Middle frontal gyrus (tissue), 1 donor: ENCODE data around the gene DUS1L.
"Not testable (repeated sequence)": the region's sequence is repeated elsewhere in the genome, so short reads cannot be mapped to it uniquely, and the experiment has no call there.

ENCODE experiments used
- DNase-seq: peaks from one replicate; pipeline ENCODE4 v3.0.0-alpha.2; 2015; ENCODE audit warnings: low spot score; ENCODE audit errors: extremely low spot score

DUS1L gene

DNA sequence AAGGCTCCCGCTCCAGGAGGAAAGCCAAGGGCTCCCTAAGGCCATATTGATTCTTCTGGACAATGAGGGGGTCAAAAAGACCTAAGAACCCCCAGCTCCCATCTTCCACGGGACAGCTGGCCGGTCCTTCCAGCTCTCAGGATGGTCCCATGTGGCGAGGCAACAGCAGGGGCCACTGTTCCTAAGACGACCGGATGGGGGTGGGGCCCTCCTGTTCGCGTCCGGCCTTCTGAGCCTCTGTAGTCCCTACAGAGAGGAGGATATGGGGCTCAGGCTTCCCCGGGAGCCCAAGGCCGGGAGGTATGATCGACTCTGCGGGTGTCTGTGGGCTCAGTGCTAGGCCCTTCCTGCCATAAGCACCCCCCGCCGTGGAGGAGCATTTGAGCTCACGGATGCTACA lies 22.1 kb downstream of the DUS1L start:
- no peak for DNase-seq

DNA sequence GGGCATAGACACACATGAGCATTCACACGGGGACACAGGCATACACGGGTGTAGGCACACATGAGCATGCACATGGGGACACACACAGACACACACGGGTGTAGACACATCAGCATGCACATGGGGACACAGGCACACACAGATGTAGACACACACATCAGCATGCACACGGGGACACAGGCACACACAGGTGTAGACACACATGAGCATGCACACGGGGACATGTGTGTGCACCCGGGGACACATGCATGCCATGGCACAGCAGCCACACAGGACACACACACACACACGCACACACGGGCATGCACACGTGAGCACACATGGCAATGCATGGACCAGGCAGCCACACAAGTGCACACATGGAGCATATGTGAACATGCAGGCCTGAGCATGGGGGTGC lies 23.0 kb downstream of the DUS1L start:
- no peak for DNase-seq

DNA sequence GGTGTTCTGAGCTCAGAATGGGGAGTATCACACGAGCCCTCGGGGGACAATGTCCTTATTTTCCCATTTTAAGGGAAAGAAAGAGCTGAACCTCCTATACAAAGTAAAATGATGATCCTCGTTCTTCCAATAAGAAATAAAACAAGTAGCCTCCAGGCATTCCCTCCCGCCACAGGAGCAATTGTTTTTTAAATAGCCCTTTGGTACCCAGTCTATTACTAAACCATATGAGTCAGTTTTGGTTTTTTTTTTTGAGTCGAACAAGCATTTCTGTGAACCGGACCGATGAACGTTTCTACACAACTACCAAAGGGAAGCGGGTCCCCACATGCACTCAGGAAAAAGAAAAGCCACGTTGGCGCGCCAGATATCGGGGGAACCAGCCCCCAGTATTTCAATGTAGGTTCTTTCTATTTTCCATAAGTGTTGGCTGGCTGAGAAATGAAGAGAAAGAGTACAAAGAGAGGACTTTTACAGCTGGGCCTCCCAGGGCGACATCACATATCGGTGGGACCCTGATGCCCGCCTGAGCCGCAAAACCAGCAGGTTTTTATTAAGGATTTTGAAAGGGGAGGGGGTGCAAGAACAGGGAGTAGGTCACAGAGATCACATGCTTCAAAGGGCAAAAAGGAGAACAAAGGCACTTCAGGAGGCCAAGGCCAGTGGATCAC lies 24.3 kb downstream of the DUS1L start:
- DNase-seq: no peak

DNA sequence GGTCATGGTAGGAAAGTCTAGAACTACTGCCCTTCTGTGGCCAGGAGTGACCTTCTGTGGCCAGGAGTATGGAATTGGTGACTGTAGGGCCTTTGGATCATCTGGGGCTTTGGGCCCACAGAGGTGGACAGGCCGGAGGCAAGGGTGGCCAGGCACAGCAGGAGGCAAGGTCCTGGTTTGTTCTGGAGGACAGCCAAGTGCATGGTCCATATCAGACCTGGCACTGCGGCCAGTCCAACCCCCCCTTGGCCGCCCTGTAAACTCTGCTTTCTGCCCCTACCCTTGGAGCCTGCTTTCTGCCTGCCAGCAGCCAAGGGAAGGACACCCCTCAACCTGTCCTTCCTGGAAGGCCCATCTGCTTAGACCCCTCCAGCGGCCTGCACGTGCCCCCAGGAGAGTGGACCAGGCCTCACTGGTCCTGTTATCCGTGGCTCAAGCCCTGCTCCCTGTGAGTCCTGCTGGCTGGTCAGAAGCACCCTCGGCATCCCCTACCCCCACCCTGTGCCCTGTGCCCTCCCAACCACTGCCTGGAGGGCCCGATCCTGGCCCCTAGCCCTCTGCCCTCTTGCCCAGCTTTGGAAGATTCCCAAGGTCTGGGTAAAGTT lies 25.8 kb downstream of the DUS1L start:
- no peak for DNase-seq

DNA sequence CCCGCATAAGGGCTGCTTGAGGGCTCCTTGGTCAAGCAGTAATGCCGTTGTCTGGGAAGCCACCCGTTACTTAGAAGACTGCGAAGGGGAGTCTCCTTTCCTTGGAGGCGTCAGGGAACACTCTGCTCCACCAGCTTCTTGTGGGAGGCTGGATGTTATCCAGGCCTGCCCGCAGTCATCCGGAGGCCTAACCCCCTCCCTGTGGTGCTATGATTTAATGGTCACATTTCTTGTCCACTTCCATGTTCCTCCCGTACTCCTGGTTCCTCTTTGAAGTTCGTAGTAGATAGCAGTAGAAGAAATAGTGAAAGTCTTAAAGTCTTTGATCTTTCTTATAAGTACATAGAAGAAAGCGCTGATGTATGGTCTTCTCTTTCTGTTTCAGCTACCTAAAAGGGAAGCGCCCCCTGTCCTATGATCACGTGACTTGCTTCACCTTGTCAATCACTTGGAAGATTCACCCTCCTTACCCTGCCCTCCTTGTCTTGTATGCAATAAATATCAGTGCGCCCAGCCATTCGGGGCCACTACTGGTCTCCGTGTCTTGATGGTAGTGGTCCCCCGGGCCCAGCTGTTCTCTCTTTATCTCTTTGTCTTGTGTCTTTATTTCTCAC lies 26.7 kb downstream of the DUS1L start:
- DNase-seq: not testable (repeated sequence)

DNA sequence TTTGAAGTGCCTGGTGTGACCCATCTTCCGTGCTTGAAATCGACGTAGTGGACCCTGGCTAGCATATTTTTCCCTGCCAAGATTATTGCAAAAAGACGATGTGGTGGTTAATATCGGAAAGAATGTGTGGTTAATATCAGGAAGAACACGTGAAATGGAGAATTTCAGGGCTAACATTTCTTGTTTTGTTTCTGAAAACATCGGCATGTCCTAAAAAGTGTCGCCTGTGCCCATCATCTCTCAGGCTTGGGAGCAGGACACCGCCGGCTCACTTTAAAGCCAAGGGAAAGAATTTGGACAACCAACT lies 27.8 kb downstream of the DUS1L start:
- no peak for DNase-seq

DNA sequence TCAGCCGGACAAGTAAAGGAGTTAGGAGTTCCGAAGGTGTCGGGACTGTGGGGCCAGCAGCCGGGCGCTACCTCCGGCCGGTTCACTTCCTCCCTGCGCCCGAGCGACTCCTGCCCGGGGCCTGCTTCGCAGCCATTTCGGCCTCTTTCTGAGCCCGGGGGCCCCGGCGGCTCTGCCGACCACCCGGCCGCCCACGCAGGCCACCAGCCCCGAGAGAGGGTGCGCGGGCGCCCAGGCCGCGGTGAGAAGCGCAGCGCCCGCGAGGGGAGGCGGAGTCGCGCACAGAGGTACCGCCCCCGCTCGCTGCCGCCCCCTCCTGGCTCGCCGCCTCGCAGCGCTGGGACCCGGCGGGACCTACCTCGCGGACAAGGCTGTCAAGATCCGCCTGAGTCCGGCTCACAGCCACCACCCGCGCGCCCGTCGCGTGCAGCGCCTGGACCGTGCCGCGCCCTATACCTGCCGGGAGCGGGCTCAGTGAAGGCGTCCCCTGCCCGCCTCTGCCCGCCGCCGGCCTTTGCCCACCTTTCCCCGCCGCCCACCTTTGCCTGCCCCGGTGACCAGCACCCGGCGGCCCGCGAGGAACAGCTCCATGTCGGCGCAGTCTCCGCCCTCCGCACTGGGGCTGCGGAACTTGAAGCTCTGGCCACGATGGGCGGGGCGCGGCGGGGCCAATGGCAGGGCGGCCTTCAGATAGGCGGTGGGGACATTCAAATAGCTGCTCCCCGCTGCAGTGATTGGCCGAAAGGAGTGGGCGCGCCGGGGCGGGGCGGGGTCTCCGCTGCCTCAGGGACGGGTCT lies 28.3 kb downstream of the DUS1L start, which contains the start of gene DCXR:
DCXR (minus strand) TSS at position 606 of the 797 bp plus-strand sequence; CDS start at position 591, 15 bp downstream.
- DNase-seq: peak; percentile 84

DNA sequence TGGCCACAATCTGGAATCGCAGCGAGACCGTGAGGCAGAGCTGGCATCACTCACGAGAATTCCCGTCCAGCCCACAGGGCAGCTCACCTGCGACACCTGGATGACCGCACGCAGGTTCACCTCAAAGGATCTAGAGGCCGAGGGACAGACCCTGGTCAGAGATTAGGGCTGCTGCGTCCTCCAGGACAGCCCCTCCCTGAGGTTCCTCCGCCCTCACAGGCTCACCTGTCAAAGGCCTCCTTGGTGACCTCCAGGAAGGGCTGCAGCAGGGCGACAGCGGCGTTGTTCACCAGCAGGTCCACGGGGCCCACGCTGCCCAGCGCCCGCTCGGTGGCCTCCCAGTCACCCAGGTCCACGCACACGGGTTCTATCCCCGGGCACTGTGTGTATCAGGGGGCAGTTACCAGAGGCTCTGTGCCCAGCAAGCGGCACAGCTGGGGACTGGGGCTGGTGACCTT lies 28.9 kb downstream of the DUS1L start:
- DNase-seq: no peak

DNA sequence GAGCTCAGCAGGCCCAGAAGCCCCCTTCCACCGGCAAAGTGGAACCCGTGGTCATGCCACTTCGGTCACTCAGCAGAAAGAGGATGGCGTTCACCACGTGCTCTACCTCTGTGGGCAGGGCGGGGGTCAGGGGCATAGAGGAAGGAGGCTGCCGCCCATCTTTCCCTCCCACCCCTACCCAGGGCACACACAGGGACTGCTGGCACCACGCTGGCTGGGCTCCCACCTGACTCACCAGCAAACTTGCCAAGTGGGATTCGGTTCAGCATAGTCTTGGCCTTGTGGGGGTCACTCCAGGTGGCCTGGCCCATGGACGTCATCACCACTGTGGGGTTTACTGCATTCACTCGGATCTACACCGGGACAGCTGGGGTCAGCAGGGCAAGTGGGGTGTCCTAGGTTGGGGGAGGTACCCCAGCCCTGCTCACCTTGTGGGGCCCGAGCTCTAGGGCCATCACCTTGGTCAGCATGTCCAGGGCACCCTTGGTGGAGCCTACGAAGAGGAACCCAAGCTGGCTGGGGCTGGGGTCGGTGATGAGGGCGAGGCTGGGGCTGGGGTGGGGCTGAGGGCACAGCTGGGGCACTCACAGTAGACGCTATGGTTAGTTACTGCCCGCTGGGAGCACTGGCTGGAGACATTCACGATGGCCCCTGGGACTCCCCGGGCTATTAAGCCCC lies 29.5 kb downstream of the DUS1L start:
- no peak for DNase-seq

DNA sequence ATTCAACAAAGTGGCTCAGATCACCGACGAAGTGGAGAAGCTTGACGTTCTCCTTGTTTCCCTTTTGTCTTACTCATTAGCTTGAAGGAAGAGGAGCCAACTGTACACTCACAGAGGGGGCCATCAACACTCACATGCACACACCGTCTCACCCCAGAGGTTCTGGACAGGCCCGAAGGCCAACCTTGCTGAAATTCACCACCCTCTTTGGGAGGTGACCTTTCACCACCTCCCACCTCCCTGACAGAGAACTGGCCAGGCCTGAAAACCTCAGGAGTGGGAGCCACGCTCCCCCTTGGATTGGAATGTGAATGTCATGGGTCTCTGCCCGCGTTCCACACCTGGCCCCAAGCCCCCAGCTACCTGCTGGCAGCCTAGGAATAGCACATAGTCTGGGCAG lies 30.1 kb downstream of the DUS1L start:
- no peak for DNase-seq

DNA sequence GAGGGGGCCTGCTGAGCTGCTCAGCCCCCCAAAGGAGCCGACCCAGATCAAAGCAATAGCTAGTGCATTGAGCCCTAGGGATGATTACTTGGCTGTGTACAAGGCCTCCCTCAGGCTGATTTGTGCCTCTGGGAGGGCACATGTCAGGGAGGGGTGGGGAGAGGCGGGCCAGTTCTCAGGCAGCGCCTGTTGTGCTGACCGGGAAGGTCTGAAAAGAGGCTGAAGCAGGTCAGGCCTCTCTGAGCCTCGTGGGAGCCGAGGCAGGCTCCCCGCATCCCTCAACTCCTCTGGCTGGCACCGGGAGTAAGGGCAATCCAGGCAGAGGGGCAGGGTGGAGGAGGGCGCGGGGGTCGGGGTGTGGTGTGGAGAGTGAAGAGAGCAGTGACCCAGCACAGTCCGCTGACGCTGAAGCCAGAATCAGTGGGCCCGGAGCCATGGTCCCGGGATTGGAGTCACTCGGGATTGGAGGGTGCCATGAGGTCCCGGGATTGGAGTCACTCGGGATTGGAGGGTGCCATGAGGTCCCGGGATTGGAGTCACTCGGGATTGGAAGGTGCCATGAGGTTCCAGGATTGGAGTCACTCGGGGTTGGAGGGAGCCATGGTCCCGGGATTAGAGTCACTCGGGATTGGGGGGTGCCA lies 31.1 kb downstream of the DUS1L start:
- DNase-seq: no peak

DNA sequence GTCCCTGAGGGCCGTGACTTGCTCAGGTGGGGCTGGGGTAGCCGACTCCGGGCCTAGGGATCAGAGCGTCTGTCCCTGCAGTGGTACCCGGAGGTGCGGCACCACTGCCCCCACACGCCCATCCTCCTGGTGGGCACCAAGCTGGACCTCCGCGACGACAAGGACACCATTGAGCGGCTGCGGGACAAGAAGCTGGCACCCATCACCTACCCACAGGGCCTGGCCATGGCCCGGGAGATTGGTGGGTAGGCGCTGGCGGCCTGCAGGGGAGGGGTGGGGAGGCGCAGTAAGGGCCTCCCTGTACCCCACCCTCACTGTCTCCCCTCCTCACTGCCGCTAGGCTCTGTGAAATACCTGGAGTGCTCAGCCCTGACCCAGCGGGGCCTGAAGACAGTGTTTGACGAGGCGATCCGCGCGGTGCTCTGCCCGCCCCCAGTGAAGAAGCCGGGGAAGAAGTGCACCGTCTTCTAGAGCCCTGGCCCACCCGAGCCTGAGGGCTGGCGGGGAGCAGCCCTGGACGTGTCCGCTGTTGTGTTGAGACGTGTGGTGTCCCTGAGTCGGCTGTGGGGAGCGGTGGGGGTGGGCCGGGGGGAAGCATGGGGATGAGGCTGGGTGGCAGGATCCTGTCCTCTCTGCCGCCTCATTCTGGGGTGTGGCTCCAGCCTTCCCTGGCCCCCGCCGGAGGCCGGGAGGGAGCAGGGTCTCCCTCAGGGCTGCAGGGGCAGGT lies 32.1 kb downstream of the DUS1L start:
- DNase-seq: no peak

DNA sequence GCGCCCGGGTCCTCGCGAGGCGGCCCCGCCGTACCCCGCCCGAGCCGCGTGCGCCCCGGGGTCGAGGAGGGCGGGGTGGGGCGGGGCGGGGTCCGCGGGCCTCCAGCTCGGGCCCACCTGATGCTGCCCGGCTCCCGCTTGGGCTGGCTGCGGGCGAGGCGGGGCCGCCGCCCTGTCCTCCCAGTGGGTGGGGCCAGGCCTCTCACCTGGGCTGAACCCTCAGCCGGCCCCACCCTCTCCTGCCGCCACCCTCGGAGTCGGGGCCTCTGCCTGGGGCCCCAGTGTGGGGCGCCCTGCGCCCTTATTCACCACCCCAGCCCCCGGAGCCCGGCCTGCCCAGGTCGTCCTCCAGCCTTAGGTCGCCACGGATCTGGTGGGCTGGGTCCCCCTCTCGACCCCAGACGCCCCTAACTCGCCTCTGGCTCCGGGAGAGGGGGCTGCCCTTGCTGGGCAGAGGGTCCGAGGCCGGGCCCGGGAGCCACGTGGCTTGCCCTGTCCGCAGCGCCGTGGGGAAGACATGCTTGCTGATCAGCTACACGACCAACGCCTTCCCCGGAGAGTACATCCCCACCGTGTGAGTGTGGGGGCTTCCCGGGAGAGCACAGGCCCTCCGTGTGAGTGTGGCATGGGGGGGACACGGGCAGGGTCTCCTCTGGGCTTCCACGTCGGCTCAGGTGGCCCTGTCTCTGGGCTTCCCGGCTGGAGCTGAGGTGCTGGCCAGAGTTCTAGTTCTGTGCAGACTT lies 33.5 kb downstream of the DUS1L start:
- no peak for DNase-seq

DNA sequence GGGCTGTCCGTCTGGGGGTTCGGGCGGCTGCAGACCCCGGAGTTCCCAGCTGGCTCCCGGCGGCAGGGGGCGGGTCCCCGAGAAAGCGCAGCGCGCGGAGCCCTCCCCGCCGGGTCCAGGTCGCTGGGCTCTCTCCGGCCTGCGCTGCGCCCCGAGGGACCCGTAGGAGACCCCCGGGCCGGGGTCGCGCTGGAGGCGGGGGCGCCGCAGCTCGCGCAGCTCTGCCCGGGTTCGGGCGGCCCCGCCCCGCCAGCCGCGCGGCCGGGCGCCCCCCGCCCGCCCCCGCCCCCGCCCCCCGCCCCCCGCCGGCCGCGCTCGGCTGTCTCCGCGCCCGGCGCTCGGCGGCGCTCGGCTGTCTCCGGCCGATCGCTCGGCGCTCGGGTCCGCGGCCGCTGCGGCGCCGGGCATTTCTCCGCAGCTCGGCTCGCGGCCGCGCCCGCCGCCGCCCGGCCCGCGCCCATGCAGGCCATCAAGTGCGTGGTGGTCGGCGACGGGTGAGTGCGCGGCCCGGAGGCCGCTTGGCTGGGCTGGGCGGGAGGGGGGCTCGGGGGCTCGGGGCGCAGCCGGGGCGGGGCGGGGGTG lies 34.2 kb downstream of the DUS1L start, which contains the start of gene RAC3:
RAC3 (plus strand) TSS at position 376 of the 582 bp plus-strand sequence; CDS start at position 460, 84 bp downstream.
- DNase-seq: no peak

DNA sequence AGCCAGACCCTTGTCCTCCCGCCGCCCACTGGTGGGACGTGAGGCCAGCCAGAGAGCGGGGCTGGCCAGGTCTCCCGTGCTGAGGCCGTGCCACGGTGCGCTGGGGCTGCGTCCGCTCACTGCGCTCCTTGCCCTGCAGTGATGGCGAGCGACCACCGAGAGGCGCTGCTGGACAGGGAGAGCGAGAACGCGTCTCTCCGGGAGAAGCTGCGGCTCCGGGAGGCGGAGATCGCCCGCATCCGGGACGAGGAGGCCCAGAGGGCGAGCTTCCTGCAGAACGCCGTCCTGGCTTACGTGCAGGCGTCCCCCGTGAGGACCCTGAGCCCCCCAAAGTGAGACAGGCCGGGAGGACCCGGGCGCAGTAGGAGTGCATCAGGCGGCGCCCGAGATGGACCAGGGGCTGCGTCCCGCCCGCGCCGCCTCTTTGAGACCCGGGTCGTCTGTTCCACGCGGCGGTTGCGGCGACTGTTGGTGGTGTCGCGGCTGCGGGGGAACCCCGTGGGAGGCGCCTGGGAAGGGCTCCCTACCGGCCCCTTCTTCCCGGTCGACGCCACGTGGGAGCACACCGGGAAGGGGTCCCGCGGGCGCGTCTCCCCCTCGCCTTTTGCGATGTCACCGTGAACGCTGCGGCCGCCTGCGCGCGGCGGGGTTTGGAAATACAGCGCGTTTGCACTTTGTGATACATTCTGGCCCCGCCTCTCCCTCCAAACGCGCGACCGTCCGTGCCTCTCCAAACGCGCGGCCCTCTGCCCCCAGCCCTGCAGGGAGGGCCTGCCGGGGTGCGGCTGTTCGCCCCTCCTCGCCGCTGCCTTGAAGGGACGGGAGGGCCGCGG lies 34.9 kb downstream of the DUS1L start:
- DNase-seq: peak; percentile 65

DNA sequence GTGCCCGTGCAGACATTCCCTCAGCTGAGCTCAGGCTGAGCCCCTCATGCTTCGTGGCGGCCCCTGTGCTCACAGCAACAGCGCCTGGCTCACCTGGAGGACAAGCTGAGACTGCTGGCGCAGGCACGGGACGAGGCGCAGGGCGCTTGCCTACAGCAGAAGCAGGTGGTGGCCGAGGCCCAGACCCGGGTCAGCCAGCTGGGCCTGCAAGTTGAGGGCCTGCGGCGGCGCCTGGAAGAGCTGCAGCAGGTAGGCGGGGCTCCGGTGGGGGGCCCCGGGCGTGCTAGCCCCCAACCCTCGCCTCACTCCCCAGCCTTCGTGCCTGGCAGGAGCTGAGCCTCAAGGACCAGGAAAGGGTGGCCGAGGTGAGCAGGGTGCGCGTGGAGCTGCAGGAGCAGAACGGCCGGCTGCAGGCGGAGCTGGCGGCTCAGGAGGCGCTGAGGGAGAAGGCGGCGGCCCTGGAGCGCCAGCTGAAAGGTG lies 35.6 kb downstream of the DUS1L start:
- no peak for DNase-seq

DNA sequence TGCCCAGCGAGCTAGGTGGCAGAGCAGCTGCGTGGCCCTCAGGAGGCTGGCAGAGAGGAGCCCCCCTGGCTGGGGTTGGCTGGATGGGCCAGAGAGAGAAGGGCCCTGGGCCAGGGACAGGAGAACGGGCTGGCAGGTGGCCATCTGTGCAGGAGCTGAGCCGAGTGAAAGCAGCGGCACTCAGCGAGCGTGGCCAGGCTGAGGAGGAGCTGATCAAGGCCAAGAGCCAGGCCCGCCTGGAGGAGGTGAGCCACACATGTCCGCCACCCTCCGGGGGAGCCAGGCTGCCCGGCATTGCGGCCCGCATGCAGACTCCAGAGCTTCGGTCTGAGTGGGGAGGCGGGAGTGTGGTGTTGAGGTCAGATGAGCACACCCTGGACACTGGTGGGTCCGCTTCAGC lies 36.2 kb downstream of the DUS1L start:
- DNase-seq: no peak

DNA sequence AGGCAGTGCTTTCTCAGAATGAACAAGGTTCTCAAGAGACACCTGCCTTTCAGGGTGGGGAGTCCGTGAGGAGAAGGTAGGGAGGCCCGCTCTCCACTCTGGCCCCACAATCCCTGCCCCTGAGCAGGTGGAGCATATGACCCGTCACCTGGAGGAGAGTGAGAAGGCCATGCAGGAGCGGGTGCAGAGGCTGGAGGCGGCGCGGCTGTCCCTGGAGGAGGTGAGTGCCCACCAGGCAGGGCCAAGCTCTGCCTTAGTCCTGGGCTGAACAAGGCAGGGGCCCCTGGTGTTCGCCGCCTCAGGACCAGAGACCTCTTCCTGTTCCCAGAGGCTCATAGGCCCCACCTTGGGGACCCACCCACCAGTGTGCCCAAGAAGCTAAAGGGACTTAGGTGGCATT lies 36.6 kb downstream of the DUS1L start:
- no peak for DNase-seq
